ENCODE results near the gene MAP7D2. TPM values are rescaled to one million over a fixed set of nuclear protein-coding genes. Genes with fewer than 3 reads are reported as not detected.
A peak's percentile ranks its signal among the peaks of the same experiment; 100 is the strongest.

MAP7D2 gene
- total and polyA plus RNA-seq, 2 of the 4 experiments (the other 2 are of a cell fraction): 0.18 to 0.19 TPM

GRCh38 chrX:20026278-20026677, 90.4 kb downstream of the MAP7D2 start:
- Histone ChIP-seq H3K9me1 (ENCODE audit: insufficient read depth, low read length) (no peaks in the 10 kb centered on the region), H4K5ac (ENCODE audit: low read depth, low read length) (no peak overlapping the region), H2BK120ac (ENCODE audit: low read depth, low read length) (peak overlapping the region; percentile 38; the same call in 1 of the 2 replicates), H2BK20ac (ENCODE audit: low read depth, low read length) (no peak overlapping the region), H3K27me3 (ENCODE audit: control insufficient read depth, insufficient read depth, low read length) (peaks cover 6% of the 10 kb centered on the region; the same call in 1 of the 2 replicates), H3K14ac (replicated peaks; ENCODE audit: low read depth, low read length) (no peak overlapping the region), H2AK9ac (replicated peaks; ENCODE audit: low read depth, low read length, poor library complexity) (no peak overlapping the region), H3K36me3 (ENCODE audit: control insufficient read depth, insufficient read depth, low read length) (no peaks in the 10 kb centered on the region), H3K4me3 (ENCODE audit: insufficient read depth, low read depth, low read length) (no peak overlapping the region), H3K4me2 (ENCODE audit: low read depth, low read length) (no peak overlapping the region), H3K23ac (ENCODE audit: low read depth, low read length) (no peak overlapping the region), H2AFZ (replicated peaks; ENCODE audit: low read length, poor library complexity) (no peak overlapping the region), H4K91ac (ENCODE audit: insufficient read depth, low read depth, low read length) (no peak overlapping the region), H4K8ac (ENCODE audit: low read depth in 2 of 2, low read length in 2 of 2) (peak overlapping the region; percentile 13 to 53; a peak in 2 of 4 replicates), H3K9ac (ENCODE audit: low read depth, low read length) (no peak overlapping the region), H3K4me1 (ENCODE audit: control insufficient read depth, insufficient read depth, low read length) (no peaks in the 10 kb centered on the region), H3K79me1 (ENCODE audit: low read depth in 1 of 2, low read length in 2 of 2) (no peaks in the 10 kb centered on the region), H3K9me3 (ENCODE audit: control insufficient read depth, insufficient read depth, low read length) (no peaks in the 10 kb centered on the region; the same call in 1 of the 2 replicates), H2BK5ac (ENCODE audit: low read depth, low read length, poor library complexity, severe bottlenecking) (no peak overlapping the region), H3K56ac (ENCODE audit: extremely low read depth, insufficient read depth, low read length) (no peak overlapping the region), H3K18ac (ENCODE audit: low read depth, low read length) (no peak overlapping the region), H2BK15ac (ENCODE audit: low read depth, low read length) (no peak overlapping the region), H3K4ac (ENCODE audit: low read depth, low read length) (peak overlapping the region; percentile 24; the same call in 1 of the 2 replicates), H2AK5ac (ENCODE audit: low read depth, low read length) (no peak overlapping the region), H4K20me1 (ENCODE audit: insufficient read depth, low read length) (no peaks in the 10 kb centered on the region), H3K27ac (ENCODE audit: insufficient read depth, low read length) (no peak overlapping the region)
- no TSS peak for BruUV-seq (replicated peaks)
- TF ChIP-seq MAFK (IDR thresholded peaks at IDR 0.05; ENCODE audit: low read depth, low read length) (no peak), NFE2L2 (IDR thresholded peaks at IDR 0.05; ENCODE audit: low read depth, low read length) (no peak), USF2 (IDR thresholded peaks at IDR 0.05; ENCODE audit: low read depth, low read length) (no peak), CHD1 (IDR thresholded peaks at IDR 0.05; ENCODE audit: low read depth, low read length) (no peak), BHLHE40 (IDR thresholded peaks at IDR 0.05; ENCODE audit: low read depth, low read length) (no peak), MAZ (IDR thresholded peaks at IDR 0.05; ENCODE audit: borderline replicate concordance, low read depth, low read length) (no peak), FOS (IDR thresholded peaks at IDR 0.05; ENCODE audit: low read depth, low read length) (no peak), RFX5 (IDR thresholded peaks at IDR 0.05; ENCODE audit: low read depth, low read length) (no peak), RCOR1 (IDR thresholded peaks at IDR 0.05; ENCODE audit: insufficient replicate concordance, low read length) (no peak), SMC3 (IDR thresholded peaks at IDR 0.05; ENCODE audit: low read depth, low read length) (no peak), CEBPB (IDR thresholded peaks at IDR 0.05; ENCODE audit: low read depth, low read length) (no peak), CTCF (conservative IDR thresholded peaks at IDR 0.05; ENCODE audit: low read depth, low read length) (no peak), MXI1 (IDR thresholded peaks at IDR 0.05; ENCODE audit: borderline replicate concordance, low read depth, low read length) (no peak), ELK1 (IDR thresholded peaks at IDR 0.05; ENCODE audit: borderline replicate concordance, low read depth, low read length) (no peak), RAD21 (IDR thresholded peaks at IDR 0.05; ENCODE audit: low read length) (no peak), POLR2A (IDR thresholded peaks at IDR 0.05; ENCODE audit: low read depth, low read length) (no peak)
- in situ Hi-C loops (cut with MboI; ENCODE audit: low sequenced_read_pairs) (no loop called here), dilution Hi-C loops (cut with HindIII; ENCODE audit: low sequenced_read_pairs, unreplicated experiment) (no loop called here), intact Hi-C loops (cut with micrococcal nuclease) (no loop called here)
- DNase-seq: peak; percentile 60
- POLR2A ChIA-PET (ENCODE audit: unreplicated experiment): no interaction called here
- CTCF ChIA-PET: no interaction called here
- no CpG with 5 or more reads among the region's 2 CpGs for WGBS, 2 experiments (ENCODE audit: extremely low coverage in 2 of 2, insufficient read length in 1 of 2)
- no peak; the same call in 1 of the 2 replicates for ATAC-seq (ENCODE audit: low read depth)

Data from IMR-90 (cell line).